ENCODE measurements around the gene CASZ1.

CASZ1 gene

DNA sequence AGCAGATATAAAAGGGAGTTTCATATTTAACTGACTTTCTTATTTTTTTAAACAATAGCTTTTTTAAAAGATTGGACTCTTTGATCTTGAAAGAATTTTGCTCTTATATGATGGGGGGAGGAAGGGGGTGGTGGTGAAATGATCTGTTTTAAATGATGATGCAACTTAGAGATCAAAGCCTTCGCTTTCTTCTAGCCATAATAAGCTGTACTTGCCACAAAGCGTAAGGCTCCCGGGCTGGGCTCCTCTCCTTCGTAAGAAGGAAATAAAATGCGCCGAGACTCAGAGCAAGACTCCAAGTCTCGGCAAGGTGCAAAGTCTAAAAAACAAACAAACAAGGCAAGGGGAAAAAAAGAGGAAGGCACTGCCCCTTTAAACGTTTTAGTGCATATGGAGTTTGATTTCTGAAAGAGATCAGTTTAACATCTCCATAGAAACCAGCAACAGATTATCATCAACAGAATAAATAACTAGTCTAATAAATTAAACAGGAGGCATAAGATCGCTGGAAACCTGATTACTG, 3.3 kb downstream of the CASZ1 start:
- no peak for DNase-seq (ENCODE audit: low read depth)

DNA sequence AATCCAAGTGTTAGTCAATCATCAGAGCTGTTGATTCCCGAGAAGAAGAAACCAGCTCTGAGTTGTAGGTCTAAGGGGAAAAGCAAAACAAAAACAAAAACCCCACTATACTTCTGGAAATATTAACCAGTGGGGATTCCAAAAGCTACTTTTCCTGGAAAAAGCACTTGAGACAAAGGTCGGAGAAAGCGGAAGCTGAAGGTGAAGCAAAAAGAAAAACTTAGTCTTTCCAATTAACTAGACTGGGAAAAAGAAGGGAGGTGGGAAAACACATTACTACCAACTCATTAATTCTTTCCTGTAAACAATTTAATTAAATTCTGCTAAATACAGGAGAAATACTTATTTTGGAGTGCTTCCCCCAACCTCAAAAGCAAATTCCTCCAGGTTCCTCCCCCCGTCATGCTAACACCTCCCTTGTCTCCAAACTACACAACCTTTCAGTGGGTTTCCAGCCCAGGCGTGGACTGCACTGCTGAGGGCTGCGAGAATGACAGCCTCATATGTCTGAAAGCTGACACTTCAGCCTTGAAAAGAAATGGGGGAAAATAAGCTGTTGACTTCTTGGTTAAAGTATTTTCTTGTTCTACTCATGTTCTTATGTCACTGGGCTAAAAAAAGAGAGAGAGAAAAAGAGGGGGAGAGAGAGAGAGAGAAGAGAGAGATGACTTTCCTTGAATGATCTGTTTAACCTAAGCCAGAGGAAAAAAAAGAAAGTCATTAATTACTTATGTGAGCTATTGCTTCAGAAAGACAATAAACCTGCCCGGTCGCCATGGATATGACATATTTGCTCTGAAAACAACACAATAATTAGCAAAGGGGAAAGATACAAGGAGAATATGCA, 5.1 kb downstream of the CASZ1 start:
- no peak for DNase-seq (ENCODE audit: low read depth)

DNA sequence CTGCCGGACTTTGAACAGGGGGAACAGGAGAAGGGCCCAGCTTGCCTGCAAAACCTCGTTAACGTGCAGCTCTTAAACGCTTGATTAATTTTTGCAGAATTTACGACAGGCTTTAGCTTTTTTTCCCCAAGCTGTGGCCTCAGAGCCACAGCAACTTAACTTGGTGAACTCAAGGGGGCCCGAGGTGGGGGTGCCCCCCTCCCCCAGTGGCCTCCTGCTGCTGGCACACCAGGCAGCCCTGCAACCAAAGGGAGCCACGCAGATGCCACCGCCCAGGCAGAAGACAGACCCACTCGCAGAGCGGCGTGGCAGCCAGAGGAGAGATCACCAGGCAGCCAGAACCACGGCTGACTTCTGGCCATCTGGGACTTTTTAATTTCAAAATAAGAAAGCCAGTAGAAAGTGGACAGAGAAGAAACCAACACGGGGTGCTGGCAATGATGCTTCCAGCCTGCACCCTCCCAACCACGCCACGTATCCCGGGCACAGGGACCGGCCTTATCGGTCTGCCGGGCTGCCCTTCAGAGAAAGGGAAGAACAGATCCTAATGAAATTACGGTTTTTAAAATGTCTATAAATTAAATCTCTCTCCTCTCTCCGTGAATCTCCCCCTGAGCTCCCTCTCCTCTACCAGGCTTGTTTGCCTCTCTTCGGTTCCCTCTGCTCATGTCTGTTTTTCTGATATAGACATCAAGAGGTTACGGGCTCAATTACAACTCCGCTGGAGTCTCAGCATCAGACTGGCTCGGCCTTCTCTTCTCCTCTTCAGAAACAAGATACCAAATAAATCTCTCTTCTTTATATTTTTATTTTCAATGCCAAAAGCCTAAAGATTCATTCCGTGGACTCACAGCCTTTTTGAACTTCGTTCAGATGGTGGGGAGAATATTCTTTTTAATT, 6.4 kb downstream of the CASZ1 start:
- DNase-seq (ENCODE audit: low read depth): no peak

DNA sequence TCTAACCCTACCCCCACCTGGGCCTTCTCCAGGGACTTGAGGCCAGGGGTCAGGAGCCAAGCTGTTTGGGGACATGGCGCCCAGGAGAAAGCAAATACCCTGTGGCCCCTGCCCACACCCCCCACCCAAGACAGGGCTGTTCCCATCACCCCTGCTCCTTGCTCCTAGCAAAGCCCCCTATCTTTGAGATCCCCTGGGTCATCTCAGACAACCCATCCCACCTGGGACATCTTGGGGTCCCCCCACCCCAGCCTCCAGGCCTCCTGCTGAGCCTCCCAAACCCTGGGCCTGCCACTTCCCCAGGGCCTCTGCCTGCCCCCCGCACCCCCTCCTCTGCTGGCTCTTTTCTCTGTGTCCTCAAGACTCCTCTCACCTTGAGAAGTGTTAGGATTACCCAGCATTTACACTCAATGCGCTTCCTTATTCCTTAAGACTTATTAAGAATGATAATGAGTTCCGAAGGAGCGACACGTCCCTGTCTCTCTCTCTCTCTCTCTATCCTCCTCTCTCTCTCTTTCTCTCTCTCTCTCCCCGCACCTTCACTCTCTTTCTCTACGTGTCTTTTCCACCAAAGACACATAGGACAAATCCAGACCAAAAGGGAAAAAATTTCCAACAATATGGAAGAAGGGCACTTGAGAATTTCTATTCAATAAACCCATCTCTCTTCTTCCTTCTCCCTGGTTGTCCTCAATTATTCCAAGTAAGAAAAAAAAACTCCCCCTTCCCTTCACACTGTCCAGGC, 7.2 kb downstream of the CASZ1 start:
- no peak for DNase-seq (ENCODE audit: low read depth)

DNA sequence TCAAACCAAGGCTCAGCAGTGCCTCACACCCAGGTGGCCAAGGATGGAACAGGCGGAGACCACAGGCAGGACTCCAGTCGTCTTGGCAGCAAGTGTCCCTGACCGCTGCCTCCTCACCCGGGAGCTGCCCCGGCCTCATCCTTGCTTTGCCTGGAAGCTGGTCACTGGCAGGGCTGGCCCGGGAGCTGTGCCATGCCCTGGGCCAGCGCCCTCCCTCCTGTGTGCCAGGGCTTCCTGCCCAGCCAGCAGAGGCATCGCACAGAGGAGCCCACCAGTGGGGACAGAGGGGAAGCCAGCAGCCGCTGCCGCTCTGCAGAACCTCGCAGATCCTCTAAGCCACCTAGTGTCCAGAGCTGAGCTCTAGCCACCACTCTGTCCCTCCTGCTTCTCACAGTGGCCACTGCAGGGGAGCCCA, 7.8 kb downstream of the CASZ1 start:
- DNase-seq (ENCODE audit: low read depth): no peak

DNA sequence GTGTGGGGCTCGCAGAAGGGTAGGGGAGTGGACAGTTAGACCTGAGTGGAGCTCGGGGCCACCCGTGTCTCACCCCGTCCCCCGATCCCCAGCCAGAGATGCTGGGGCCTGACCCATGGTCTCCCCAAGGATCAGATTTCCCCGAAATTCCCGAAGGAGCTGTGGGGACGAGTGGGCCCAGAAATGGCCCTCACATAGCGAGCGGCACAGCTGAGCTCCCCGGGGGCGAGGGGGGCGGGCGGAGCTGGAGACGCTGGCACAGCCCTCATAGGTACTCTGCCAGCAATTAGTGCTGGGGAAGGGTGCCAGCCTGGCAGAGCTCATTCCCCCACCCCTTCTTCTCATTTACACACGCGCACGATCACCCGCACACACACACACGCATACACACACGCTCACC, 9.2 kb downstream of the CASZ1 start:
- no peak for DNase-seq (ENCODE audit: low read depth)

DNA sequence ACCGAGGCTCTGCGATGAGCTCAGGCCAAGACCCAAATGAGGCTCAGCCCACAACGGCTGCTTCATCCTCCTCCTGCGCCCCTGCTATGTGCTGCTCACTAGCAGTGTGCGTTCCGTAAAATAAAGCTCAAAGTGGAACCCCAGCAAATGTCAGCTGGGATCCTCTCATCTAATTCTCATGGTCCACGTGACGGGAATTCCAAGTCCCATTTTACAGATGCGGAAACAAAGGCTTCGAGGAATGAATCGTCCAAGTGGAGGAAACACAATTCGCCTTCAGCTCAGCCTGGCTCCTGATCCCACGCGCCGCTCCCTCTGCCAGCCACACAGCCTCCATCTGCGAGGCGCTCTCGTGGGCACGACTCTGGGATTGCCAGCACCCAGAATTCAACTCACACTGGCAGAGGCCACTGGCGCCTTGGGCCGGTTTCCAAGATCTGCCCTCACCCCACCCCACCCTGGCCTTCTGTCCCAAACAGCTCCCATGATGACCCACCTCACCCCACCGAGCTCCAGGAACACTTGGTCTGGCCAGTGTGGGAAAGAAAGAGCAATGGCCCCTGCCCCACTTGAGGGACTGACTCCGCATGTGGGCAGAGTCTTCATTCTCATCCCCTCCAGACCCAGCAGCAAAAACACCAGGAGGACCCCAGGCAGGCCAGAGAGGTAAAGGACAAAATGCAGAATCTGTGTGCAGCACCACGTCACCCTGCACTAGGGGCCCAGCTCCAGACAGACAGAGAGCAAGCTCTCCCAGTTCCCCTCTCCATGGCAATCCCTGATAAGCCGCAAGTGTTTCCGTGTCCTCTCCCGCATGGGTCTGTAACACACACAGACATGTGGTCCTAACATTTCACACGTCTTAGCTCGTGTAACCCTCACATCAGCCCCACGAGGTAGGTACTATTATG, 10.5 kb downstream of the CASZ1 start:
- DNase-seq (ENCODE audit: low read depth): no peak

DNA sequence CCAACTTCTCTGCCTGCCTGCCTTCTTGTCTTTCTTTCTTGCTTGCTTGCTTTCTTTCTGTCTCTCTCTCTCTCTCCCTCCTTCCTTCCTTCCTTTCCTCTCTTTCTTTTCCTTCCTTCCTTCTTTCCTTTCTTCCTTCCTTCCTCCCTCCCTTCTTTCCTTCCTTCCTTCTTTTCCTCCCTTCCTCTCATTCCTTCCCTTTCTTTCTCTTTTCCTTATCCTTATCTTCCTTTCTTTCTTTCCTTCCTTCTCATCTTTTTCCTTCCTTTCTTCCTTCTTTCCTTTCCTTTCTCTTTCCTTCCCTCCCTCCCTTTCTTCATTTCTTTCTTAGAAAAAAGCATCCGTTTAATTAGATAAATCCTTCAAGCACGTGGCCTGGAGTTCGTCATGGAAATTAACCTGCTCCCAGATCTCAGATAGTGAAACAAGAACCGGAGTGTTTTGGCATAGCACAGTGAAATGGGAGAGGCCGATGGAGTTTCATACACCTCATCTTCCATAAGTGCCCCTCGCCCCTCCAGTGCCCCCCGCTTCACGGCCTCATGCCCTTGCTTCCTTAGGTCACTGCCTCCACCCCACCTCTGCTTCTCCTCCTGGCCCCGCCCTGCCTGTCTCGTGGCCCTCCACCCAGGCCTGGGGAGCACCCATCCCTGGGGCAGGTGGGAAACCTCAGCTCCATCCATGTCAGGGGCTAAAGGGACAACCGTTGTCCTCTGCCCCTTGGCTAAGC, 11.3 kb downstream of the CASZ1 start:
- no peak for DNase-seq (ENCODE audit: low read depth)

DNA sequence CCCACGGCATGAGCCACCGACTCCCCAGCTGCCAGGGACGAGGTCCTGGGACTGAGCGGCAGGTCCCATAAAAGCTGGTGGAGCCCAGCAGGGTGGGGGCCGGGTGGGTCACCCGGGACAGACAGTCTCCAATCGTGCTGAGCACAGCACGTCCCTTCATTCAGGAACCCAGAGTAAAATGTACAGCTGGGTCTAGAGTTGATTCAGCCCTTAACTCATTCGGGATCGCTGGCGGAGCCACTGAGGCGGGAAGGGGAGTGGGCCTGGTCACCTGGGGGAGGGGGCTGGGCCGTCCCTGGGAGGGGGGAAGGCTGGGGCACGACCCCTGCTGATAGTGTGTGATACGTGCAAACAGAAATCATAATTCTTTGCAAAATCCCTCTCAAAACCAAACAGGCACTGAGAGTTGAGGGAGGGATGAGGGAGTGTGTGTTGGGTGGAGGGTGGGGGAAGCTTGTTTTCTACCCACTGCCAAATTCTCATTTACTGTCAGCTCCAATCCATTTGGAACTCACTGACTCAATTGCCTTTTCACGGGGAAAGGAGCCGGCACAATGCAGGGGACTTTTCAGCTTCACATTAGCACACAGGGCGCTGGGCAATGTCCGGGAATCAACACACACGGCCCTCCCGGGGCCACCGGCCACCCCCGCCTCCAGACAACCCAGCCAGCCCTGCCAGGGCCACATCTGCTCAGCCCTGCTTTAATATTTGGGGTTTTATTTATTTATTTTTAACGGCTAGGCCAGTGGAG, 13.8 kb downstream of the CASZ1 start:
- no peak for DNase-seq (ENCODE audit: low read depth)

DNA sequence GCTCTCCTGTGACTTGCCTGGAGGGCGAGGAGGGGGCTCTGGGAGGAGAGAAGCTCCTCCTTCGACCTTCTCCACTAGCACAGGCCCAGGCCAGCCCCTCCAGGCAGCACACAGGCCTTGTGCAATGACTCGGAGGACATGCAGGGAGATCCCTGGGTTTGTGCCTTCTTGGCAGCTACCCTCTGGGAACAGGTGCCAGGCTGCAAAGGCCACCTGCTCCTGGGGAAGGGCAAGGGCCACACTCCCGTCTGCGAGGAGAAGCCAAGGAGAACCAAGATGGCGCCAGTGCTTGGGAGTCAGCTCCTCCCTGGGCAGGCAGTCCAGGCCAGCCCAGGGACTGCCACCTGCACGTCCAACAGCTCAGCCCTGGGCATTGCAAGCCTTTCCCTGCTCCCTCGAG, 15.3 kb downstream of the CASZ1 start:
- DNase-seq (ENCODE audit: low read depth): no peak

DNA sequence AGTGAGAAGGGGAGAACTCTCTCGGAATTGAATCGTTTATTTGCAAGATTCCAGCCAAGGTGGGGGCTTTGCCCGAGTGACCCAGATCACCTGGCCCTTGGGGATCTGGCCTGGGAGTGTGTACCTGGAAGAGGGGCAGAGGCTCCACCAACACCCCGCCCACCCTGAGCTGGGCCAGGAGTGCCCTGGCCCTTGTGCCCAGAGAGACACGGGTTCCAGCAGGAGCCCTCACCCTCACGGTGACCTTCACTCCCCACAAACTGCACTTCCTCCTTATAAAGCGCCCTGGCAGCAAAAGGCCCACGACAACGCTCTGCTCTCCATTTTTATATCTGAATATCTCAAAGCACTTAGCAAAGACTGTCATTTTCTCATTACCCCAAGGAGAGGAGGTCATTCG, 16.6 kb downstream of the CASZ1 start:
- no peak for DNase-seq (ENCODE audit: low read depth)

DNA sequence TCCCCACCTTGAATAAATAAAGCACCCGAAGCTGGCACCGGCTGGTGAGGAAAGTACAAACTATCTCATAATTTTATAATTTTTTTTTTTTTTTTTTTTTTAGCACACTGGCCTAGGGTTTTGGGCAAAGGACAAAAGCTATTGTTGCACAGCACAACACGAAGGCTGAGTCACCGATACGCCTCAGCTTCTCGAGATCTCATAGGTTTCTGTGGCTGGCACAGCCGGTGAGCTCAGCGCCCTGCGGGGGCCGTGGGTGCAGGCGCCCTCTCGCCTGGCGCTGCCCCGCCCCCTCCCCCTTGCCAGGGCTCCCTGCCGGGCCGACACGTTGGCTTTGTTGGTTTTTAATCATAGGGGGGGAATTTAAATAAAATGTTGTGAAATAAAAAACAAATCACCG, 17.2 kb downstream of the CASZ1 start:
- DNase-seq (ENCODE audit: low read depth): no peak

DNA sequence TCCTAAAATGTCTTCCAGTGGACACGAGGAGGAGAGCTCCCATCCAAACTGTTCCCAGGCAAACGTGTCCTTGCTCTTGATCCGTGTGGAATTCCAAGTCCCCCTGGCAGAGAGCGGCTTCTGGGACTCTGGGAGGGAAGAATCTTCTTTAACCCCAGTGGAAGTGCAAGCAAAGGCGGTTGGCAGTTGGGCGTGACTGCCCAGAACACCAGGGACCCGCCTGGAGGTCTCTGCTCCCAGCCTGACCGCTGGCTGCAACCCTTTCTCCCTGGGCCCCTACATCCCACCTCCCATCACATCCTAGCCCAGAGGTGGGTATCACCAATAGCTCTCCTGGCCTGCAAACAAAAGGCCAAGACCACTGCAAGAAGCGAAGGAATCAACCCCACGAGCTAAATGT, 17.8 kb downstream of the CASZ1 start:
- no peak for DNase-seq (ENCODE audit: low read depth)

DNA sequence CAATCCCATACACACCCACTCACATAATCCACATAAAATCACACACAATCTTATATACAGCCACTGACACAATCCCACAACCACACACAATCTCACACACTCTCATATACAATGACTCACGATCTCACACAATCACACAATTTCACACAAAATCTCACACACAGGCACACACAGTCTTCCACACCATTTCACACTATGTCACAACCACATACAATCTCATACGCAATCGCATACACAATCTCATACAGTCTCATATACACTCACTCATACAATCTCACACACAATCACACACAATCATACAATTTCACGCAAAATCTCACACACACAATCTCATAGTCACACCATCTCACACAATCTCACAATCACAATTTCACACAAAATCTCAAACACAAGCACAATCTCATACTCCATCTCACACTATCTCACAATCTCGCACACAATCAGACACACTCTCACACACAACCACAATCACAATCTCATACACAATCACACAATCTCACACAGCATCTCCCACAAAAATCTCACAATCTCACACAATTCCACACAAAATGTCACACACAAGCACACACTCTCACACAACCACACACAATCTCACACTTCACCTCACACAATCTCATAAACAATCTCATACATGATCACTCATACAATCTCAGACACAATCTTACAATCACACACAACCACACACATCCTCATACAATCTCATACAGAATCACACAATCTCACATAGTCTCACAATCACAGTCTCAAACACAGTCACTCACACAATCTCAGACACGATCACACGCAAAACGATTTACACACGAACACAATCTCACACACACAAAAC, 18.5 kb downstream of the CASZ1 start:
- no peak for DNase-seq (ENCODE audit: low read depth)

DNA sequence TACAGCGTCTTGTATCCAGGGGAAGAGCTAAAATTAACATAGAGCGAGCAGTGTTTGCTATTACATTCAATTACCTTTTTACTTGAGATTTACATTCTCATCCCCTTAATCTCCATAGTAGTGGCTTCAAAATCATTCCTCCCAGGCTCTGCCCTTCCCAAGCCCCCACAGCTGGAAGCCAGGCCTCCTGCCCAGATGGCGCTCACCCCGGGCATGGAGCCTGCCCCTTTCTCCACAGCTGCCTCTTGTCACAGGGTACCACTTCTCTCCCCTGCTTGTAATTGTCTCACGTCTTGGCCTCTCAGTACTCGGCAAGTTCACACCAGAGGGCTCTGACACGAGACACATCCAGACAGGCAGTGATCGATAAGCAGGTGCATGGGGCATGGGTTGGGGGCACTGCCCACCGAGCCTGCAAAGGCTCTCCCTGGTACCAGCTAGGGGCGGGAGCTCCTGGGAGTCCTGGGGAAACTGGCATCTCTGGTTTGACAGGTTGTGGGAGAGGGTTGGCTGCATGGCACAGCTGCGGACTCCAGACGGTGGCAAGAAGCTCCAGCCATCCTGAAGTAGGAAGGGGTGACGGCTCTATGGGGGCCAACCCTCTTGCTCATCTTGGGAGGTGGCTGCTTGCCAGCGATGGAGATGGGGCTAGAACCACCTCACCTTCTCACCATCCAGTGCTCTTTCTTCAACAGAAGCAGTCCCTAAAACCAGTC, 20.1 kb downstream of the CASZ1 start:
- no peak for DNase-seq (ENCODE audit: low read depth)

DNA sequence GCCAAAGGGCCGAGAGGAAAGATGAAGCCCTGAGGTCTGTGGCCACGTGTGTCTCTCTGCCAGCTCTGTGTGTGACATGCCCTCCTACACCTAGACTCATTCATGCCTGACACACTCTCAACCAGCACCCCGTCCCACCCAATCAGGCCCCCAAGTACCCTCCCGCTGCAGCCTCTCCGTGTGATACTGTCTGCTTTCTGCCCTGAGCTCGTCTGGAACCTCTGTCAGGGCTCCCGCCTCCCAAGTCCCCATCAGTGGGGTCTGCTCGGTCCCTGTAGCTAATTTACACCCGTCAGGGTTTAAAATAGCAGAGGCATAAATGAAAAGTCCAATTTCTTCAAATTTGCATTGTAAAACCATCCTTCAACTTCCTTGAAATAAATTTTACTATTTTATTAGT, 20.7 kb downstream of the CASZ1 start:
- DNase-seq (ENCODE audit: low read depth): no peak

DNA sequence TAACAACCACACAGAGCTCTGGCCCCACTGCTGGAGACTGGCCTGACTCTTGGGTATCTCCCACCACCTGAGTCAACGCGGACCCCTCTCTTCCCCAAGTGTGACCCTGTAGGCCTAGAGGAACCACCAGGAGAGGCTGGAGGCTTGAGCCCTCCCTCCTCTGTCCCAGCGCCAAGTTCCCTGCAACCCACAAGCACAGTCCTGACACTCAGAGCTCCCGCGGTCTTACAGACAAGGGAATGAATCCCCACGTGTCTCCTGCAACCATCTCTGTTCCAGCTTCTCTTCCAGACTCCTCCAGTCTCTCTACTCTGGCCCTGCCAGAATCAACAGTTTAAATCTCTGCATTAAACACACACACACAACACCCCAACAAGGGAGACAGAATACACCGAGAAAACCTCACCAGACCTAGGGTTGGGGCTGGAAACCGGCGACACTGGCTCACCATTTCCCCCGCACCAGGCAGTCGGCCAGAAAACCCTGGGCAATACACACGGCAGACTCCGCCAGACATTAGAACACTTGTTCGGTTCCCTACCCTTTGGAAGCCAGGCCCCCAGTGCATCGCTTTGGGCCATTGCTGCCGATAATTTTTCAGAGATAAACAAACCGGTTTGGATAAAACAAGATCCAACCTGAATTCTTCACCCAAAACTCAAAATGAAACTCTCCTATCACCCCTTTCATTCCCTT, 21.7 kb downstream of the CASZ1 start:
- DNase-seq (ENCODE audit: low read depth): no peak

Data from T follicular helper cell (primary cell).